Islet precursor cell (in vitro differentiated cells): Measurements from ENCODE around the gene SEPSECS.

Experiments used
- DNase-seq: peaks from one replicate; pipeline ENCODE4 v3.0.0-alpha.2; 2018

SEPSECS gene

DNA sequence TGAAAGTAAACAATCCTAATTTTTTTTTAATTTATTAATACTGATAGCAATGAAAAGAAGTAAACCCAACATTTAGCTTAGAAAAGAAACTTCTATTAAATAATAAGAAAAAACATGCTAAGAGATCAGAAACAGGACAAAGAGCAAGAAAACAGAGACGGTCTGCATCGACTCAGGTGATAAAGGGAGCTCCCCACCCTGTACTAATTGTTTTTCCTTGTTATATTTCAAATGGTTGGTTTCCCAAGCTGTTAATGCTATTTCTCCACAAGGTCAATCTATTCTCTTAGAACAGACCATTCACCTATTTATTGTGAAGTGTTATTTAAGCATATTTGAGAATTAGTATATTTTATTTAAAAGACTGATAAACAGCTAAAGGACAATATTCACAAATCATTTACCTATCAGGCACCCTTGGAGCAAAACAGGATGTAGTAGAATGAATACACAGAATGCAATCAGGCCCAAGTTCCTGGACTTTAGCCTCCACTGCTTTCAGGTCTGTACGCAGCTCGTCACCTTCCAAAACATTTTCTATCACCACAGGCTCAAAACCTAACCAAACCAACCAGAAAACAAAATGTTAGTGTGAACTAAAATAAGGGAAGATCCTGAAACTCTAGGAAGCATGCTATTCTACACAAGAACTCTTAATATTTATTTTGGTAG, 5.5 kb downstream of the SEPSECS start:
- no peak for DNase-seq

GRCh38 chr4:25146076-25146475, 14.2 kb downstream of the SEPSECS start:
- DNase-seq, result no peak

GRCh38 chr4:25144870-25145481, 15.3 kb downstream of the SEPSECS start:
- DNase-seq, result no peak

DNA sequence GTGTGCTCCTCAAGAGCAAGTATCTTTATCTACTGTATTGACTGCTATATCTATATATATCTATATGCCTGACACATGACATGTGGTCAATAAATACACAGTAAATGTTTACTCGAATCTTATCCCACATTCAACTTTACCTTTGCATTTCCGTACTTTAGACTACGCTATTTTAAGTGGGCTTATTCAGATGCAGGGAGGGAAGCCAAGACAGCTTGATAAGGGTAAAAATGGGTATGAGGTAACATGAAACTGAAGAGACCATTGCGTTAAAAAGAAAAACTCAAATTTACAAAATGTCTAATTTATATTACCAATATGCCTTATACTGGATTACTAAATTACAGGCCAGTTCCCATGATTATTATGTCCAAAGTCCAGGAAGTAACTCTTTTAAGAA, 17.8 kb downstream of the SEPSECS start:
- DNase-seq, result no peak

GRCh38 chr4:25141592-25141991, 18.7 kb downstream of the SEPSECS start:
- DNase-seq, result no peak

DNA sequence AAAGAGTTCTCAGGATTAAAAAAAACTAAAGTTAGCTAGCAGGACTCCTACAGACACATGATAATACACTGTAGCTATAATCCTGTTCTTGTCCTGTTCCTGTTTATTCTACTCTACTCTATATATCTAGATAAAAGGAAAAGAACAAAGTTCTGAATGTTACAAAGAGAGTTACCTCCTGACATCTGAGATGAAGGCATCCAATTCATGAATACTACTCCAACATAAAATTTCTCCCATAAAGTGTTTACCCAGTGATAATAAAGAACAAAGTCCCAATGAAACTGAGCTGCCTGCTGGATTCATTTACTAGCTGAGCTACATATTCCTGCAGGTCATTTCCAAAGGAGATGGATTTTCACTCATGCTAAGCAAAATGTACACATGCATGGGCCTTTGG, 27.1 kb downstream of the SEPSECS start:
- no peak for DNase-seq

DNA sequence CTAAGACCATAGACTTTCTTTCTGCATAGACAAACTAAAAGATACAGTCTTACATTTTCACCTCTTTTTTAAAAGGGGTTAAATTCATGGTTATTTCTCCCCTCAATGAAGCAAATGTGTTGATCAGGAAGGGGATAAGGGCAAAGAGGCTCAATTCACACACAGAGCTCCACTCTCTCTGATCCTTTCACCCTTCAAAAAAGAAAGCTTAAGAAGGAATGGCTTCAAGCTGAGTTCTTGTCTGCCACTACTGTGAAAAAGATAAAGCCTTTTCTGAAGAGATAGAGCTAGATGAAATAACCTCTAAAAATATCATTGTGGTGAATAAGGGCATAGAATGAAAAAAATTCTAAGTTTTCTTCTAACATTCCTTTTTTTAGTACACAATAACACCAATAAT, 28.3 kb downstream of the SEPSECS start:
- DNase-seq, result no peak

DNA sequence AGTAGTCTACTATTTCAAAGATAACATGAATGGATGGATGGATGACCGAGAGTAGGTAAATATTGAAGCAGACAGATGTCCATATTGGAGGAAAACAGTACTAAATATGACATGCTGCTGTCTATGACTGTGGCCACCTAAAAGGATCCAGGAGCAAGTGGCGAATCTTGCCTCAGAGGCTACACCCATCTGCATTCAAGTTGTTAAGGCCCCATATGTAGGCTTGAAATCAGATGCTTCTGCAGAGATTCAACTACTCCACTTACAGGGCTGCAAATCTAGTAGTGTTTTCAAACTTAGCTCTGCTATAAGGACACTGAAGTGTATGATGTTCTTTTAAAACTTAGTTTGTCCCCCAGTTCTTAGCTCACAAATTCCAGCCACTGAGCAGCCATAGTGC, 28.9 kb downstream of the SEPSECS start:
- no peak for DNase-seq

DNA sequence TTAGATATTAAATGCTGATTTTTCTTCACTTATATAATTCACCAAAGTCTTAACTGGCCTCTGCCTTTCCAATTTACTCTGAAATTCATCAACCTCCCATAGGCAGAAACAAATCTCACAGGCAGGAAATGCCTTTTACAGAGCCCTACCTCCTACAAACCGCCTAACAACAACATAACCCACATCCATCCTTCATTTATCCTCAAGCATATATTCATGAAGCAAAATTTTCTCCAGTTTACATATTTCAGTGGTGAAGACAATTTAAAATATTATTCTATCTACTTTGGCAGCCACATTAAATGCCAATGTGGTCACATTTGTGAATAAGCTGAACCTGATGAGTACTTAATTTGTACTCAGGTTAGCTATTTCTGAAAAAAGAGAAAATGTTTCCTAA, 30.3 kb downstream of the SEPSECS start:
- no peak for DNase-seq

DNA sequence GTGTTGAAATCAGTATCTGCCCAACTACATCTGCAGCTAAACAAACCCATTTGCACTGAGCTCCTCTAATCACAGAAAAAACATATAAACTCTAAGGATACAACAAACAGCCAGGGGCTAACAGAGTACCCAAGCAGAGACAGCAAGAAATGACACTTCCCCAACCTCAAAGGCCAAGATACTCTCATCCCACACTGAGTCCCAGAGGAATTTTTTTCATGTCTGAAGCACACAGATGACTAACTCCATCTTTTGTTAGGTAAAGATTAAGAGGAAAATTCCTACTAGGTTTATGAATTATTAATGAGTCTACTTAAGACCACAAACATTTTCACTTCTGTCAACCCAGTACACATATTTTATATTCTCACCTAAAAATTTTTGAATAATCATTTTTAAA, 31.6 kb downstream of the SEPSECS start:
- DNase-seq, result no peak

- no peak for DNase-seq
These were observed 37.0 kb downstream of the SEPSECS start for GRCh38 chr4:25123236-25123635.

DNA sequence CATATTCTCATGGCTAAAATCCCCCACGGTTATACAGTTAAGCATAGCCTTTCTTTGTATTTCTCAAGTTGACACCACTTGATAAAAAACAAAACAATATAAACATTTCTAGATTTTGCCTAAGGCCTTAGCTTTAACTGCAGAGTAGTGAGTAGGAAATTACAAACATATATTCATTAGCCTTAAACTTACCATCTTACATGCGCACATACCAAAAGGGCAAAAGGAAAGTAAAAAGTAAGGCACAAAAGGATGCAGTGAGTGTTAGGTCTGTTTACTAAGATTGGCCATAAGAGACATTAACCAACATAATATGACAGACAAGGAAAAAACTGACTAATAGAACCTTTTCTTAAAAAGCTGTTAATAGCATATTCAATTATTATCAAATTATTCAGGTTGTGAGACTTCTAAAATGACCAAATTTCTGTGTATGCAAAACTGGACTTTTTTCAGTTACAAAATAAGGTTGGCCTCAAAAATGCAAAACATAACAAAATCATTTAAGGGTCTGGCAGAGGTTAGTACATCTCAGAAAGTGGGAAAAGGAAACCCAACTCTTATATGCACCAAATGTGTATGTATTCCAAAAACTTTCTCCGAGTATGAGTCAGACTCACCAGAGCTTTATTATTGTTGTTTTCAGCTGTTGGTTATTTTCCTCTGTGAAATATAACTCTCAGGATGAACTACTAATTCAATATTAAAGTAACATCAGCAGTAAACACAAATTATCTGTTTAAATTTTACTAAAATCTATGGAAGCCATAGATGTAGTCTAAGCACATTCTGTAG, 39.9 kb downstream of the SEPSECS start:
- no peak for DNase-seq

GRCh38 chr4:25117716-25118472, 42.4 kb downstream of the SEPSECS start:
- no peak for DNase-seq

DNA sequence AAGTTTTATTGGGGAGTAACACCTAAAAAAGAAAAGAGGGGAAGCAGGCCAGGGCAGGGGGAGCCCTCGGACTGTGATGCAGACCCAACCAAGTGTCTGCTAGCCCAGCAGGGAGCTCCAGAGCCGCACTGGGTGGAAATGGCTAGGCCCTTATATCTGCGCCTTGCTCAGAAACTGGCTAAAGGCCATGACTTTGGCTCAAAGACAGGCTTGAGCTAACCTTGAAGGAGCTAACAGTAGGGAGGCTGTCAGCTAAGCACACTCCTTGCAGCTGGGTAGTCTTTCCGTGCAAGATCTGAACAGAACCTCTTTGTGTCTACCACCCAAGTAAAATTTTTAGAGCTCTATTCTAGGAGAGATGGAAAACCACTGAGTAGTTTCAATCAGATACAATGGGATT, 43.0 kb downstream of the SEPSECS start:
- DNase-seq, result no peak

DNA sequence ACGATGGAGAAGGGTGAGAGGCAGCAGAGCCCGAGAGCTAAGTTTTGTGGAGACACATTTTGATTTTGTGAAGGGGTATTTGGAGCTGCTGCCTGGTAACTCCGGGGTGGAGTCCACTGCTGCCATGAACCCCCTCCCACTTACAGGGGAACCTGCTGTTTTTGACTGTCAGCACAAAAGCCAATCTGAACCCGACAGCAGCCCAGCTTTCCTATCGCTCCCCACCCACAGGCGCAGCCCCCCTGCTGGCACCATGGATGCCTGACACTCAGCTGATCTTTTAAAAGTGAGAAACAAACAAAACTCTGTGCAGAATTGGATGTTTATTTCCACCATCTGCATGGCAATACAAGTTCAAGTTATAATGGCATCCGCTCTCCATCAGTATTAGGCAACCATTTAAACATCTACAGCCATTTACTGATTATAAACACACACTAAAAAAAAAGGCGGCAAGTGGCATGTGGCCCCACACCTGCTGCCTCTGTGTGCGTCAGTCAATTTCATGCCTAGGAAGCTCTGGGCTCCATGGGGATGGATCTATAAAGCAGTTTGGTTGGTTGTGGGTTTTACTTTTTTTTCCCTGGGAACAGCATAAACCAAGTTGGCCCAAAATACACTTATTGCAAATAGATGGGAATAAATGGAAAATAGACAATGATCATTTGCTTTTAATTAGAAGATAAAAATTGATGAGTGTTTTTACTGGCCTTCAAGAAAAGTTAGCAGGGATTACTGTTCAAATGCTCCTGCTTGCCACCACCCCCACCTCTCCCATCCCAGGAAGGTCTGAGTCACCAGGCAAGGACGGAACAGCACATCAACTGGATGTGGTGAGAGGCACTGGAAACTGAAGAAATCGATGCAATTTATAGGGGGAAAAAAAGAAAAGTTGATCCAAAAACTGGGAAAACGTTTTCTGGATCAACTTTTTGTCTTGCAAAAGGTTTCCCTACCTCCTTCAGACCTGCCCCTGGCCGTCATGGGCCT, 46.0 kb downstream of the SEPSECS start:
- DNase-seq, result no peak

DNA sequence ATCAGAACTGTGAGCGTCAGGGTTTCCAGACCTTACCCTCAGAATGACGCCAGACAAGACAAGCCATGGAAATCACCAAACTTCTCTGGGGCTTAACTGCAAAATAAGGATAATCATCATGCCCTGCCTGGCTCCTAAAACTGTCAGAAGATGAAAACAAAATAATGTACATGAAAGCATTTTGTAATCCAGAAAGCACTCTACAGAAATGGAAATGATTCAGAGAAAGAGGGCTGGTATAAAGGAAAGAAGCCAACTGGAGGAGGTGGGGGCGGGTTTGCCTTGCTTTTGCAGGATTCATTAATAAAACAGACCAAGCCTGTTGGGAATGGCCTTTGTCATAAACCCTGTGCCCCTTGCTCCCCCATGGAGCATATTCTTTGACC, 47.3 kb downstream of the SEPSECS start:
- DNase-seq, result no peak

GRCh38 chr4:25112366-25112994, 47.8 kb downstream of the SEPSECS start:
- no peak for DNase-seq

- DNase-seq, result no peak
These were observed 48.5 kb downstream of the SEPSECS start for GRCh38 chr4:25111648-25112196.

GRCh38 chr4:25110527-25111329, 49.5 kb downstream of the SEPSECS start:
- no peak for DNase-seq

- DNase-seq, result no peak
These were observed 50.7 kb downstream of the SEPSECS start for GRCh38 chr4:25109511-25109910.

- DNase-seq, result no peak
These were observed 51.7 kb downstream of the SEPSECS start for GRCh38 chr4:25108556-25108955.
